Activated CD8-positive, alpha-beta memory T cell treated with anti-CD3 and anti-CD28 coated beads, Interleukin-2, amount 50 U/mL, for 24 hours (primary cell): ENCODE data around the gene AIFM3.
"Not testable (repeated sequence)": the region's sequence is repeated elsewhere in the genome, so short reads cannot be mapped to it uniquely, and the experiment has no call there.

ENCODE experiments used
- DNase-seq: peaks from one replicate; pipeline ENCODE4 v3.0.0-alpha.2; 2020; ENCODE audit errors: extremely low read depth

AIFM3 gene

GRCh38 chr22:21001601-21002325, 34.7 kb downstream of the AIFM3 start, which contains the start of gene THAP7:
THAP7 (minus strand) TSS chr22:21002118; CDS start chr22:21001911, 207 bp downstream.
- DNase-seq = peak; percentile 90

- no peak for DNase-seq
Measured at GRCh38 chr22:21003782-21004181, 36.7 kb downstream of the AIFM3 start.

GRCh38 chr22:21009208-21009607, 42.2 kb downstream of the AIFM3 start:
- DNase-seq = not testable (repeated sequence)

- no peak for DNase-seq
Measured at GRCh38 chr22:21009638-21010425, 42.8 kb downstream of the AIFM3 start.

- no peak for DNase-seq
Measured at GRCh38 chr22:21010426-21011113, 43.5 kb downstream of the AIFM3 start.

GRCh38 chr22:21012446-21013407, 45.7 kb downstream of the AIFM3 start:
- DNase-seq = no peak

GRCh38 chr22:21013657-21014201, 46.7 kb downstream of the AIFM3 start:
- DNase-seq = no peak

- DNase-seq = peak; percentile 59
Measured at GRCh38 chr22:21014202-21014725, 47.2 kb downstream of the AIFM3 start.

- no peak for DNase-seq
Measured at GRCh38 chr22:21014726-21015465, 47.8 kb downstream of the AIFM3 start, which contains the start of gene P2RX6. P2RX6 (plus strand) TSS chr22:21015165; CDS start chr22:21015175, 10 bp downstream.

- no peak for DNase-seq
Measured at GRCh38 chr22:21015466-21016006, 48.5 kb downstream of the AIFM3 start.

GRCh38 chr22:21016644-21017420, 49.8 kb downstream of the AIFM3 start:
- DNase-seq = no peak

GRCh38 chr22:21018314-21018713, 51.3 kb downstream of the AIFM3 start:
- DNase-seq = no peak

- no peak for DNase-seq
Measured at GRCh38 chr22:21020802-21021429, 53.9 kb downstream of the AIFM3 start.

- no peak for DNase-seq
Measured at GRCh38 chr22:21022507-21022906, 55.5 kb downstream of the AIFM3 start.

- DNase-seq = no peak
Measured at GRCh38 chr22:21022955-21023614, 56.0 kb downstream of the AIFM3 start.

GRCh38 chr22:21025266-21025665, 58.2 kb downstream of the AIFM3 start:
- DNase-seq = no peak
